HK-2 (cell line): ENCODE data around the gene MGLL.
"Not testable (repeated sequence)": the region's sequence is repeated elsewhere in the genome, so short reads cannot be mapped to it uniquely, and the experiment has no call there.

Experiments
- DNase-seq: peaks from one replicate; pipeline ENCODE4 v3.0.0-alpha.2; 2018; ENCODE audit not compliant: unreplicated experiment

Gene MGLL

GRCh38 chr3:127656906-127657305 is 165.4 kb downstream of the MGLL start:
- DNase-seq, result no peak

- no peak for DNase-seq
These were observed 166.7 kb downstream of the MGLL start for GRCh38 chr3:127655641-127656040.

DNA sequence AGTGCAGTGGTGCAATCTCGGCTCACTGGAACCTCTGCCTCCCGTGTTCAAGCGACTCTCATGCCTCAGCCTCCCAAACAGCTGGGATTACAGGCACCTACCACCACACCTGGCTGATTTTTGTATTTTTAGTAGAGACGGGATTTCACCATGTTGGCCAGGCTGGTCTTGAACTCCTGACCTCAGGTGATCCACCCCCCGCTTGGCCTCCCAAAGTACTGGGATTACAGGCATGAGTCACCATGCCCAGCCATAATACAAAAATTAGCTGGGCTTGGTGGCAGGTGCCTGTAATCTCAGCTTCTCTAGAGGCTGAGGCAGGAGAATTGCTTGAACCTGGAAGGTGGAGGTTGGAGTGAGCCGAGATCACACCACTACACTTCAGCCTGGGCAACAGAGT is 167.3 kb downstream of the MGLL start:
- DNase-seq, result not testable (repeated sequence)

- DNase-seq, result no peak
These were observed 167.9 kb downstream of the MGLL start for GRCh38 chr3:127654374-127654773.

- DNase-seq, result peak; percentile 61
These were observed 169.9 kb downstream of the MGLL start for GRCh38 chr3:127652246-127652995.

GRCh38 chr3:127651516-127652172 is 170.7 kb downstream of the MGLL start:
- no peak for DNase-seq

- DNase-seq, result no peak
These were observed 172.1 kb downstream of the MGLL start for GRCh38 chr3:127650236-127650635.

GRCh38 chr3:127647845-127648204 is 174.5 kb downstream of the MGLL start:
- DNase-seq, result no peak

DNA sequence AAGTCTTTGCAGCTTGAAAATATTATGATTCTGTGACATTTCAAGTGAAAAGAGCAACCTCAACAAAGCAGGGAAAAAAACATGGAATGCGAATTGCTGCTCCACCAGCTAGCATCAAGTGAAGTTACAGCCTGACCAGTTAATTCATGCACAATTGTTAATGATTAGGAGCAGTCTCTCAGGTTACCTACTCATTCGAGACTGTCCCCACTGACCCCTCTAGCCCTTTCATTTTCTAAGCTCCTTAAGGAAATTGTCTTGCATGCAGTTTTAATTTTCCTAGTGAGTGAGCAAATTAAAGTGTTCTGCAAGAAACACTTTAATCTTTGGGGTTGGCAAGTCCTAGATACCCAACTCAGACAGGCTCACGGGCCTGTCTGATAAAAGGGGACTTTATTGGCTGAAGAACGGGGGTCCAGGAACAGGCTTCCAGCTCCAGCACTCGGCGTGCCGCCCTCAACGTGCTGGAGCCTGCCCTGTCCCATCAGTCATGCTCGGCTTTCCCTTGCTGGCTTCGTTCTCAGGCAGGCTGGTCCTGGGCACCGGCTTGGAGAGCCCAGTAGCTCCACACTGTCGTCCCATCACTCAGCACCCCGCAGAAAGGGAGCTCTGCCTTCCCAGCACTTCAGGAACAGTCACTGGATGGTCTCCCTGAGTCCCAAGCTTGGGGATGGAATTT is 175.0 kb downstream of the MGLL start:
- DNase-seq, result no peak

DNA sequence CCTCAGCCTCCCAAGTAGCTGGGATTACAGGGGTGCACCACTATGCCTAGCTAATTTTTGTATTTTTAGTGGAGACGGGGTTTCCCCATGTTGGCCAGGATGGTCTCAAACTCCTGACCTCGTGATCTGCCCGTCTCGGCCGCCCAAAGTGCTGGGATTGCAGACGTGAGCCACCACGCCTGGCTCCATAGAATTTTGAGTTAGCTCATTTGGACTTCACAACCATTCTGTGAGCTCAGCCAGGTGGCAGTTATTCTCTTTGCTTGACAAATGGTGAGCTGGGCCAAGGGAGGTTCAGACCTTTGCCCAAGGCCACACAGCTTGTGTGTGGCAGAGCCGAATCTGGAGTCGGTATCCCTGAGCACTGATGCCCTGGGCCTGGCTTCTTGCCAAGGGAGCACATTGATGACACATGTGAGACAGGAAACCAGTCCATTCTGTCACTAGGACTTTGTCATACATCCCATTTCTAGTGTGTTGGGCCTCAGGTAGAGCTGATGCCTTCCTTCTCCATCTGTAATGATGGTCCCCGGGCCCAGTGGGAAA is 175.7 kb downstream of the MGLL start:
- no peak for DNase-seq

GRCh38 chr3:127645371-127646015 is 176.8 kb downstream of the MGLL start:
- no peak for DNase-seq

- no peak for DNase-seq
These were observed 177.5 kb downstream of the MGLL start for GRCh38 chr3:127644641-127645370.

DNA sequence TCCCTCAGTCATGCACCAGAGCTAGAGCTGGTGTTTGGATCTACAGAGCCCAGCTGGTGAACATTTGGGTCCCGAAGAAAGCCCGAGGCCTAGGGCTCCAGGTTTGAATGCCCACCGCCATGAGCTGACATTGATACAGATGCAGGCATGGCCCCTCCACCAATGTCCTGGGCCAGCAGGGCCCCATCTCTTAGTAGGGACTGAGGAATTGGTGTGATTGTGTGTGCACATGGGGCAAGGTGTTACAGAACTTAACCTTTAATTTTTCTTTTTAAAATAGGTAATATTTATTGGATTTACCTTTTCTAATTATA is 182.3 kb downstream of the MGLL start:
- DNase-seq, result no peak

DNA sequence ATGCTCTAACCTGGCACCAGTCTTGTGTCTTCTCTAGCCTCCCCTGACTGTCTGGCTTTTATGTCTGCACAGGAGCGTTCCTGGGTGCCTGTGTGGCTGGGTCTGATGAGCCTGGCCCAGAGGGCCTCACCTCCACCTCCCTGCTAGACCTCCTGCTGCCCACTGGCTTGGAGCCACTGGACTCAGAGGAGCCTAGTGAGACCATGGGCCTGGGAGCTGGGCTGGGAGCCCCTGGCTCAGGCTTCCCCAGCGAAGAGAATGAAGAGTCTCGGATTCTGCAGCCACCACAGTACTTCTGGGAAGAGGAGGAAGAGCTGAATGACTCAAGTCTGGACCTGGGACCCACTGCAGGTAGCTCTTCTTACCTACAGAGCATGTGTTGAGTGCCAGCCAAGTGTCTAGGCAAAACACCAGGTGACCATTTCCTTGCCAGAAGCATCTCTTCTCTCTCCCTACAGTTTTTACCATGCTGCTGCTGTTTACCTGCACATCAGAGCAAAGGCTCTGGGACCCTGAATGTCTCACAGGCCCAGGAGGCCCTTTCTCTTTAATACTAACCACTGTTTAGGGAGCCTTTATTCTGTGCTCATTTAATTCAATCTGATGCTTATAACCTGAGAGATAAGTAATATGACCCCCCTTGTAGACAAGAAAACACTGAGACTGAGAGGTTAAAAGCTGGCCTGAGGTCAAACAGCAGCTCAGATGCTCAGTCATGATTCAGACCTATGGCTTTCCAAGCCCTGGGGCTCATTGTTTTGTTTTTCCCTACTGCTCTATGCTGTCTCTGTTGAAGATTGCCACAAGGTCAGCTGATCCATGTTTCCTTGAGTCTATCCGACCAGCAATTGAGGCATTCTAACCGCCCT is 182.9 kb downstream of the MGLL start:
- no peak for DNase-seq
